Measurements from ENCODE around the gene DBF4.
"Not testable (repeated sequence)": the region's sequence is repeated elsewhere in the genome, so short reads cannot be mapped to it uniquely, and the experiment has no call there.

DBF4 gene, protein sequence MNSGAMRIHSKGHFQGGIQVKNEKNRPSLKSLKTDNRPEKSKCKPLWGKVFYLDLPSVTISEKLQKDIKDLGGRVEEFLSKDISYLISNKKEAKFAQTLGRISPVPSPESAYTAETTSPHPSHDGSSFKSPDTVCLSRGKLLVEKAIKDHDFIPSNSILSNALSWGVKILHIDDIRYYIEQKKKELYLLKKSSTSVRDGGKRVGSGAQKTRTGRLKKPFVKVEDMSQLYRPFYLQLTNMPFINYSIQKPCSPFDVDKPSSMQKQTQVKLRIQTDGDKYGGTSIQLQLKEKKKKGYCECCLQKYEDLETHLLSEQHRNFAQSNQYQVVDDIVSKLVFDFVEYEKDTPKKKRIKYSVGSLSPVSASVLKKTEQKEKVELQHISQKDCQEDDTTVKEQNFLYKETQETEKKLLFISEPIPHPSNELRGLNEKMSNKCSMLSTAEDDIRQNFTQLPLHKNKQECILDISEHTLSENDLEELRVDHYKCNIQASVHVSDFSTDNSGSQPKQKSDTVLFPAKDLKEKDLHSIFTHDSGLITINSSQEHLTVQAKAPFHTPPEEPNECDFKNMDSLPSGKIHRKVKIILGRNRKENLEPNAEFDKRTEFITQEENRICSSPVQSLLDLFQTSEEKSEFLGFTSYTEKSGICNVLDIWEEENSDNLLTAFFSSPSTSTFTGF

DNA sequence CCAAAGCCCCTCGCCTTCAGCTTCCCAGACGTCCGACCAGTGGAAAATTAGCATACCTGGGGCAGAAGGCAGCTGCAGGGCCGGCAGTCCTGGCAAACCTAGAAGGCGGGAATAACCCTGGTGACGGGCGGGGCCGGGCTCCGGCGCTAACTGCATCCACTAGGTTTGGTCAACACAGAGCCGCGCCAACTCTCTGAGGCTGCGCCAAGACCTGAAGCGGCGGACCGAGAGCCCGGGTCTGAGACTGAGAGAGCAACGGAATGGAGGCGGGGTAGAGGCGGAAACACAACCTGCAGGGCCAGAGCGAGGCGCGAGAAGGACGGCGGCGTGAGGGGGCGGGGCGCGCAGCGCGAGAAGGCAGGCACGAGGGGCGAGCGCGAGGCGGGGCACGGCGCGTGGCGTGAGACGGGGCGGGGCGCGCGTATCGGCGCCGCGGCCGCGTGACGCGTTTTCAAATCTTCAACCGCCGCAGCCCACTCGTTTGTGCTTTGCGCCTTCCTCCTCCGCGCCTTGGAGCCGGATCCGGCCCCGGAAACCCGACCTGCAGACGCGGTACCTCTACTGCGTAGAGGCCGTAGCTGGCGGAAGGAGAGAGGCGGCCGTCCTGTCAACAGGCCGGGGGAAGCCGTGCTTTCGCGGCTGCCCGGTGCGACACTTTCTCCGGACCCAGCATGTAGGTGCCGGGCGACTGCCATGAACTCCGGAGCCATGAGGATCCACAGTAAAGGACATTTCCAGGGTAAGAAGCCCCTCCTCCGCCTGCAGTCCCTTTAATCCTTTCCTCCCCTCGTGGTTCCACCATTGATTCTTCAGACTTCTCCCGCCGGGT is at the start of gene DBF4, which contains the start of gene SLC25A40:
DBF4 (plus strand) TSS at position 454 of the 829 bp plus-strand sequence; CDS start at position 694, 240 bp downstream.
SLC25A40 (minus strand) TSS at position 321 of the 829 bp plus-strand sequence. CDS start 17,633 bp downstream, outside the sequence.
- peak; percentile 85 for DNase-seq (ENCODE audit: low read depth, low spot score)

DNA sequence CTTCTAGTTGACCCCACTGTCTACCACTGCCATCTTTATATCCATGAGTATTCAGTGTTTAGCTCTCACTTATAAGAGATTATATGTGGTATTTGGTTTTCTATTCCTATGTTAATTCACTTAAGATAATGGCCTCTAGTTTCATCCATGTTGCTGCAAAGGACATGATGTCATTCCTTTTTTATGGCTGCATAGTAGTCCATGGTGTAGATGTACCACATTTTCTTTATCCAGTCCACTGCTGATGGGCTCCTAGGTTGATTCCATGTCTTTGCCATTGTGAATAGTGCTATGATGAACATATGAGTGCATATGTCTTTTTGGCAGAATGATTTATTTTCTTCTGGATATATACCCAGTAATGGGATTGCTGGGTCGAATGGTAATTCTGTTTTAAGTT is 47.9 kb upstream of the DBF4 start:
- DNase-seq (ENCODE audit: low read depth, low spot score) = not testable (repeated sequence)

DNA sequence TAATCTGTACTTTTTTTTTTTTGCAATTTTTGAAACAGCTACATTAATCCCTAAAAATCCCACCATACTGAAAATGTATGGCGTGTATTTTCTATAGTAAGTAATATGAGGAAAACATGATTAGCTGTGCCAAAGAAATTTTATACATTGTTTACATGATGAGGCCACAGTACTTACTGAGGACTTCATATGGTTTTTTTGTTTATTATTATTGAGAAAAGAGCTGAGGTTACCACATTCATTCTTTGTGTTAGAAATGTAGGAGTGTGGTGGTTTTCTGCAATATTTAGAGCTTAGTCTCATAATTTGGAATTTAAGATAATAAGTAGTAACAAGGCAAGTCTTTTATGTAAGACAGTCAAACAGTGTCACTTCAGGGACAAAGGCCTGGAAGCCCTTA is 45.2 kb upstream of the DBF4 start:
- DNase-seq (ENCODE audit: low read depth, low spot score) = no peak

DNA sequence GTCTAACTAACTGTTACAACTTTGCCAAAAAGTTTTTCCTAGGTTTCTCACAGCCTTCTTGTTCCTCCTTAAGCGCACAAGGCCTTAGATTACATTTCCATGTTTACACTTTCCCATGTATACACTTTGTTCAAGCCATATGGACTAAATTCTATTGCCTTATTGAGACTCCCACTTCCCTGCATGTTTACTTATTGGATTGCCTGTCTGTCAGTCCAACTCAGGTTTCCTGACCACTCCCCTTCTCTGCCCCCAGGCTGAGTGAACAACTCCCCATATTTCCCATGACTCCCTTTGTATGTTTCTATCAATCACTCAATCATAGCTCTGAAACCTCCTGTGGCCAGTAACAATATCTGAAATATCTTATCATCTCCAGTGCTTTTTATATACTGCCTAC is 43.2 kb upstream of the DBF4 start:
- DNase-seq (ENCODE audit: low read depth, low spot score) = no peak

DNA sequence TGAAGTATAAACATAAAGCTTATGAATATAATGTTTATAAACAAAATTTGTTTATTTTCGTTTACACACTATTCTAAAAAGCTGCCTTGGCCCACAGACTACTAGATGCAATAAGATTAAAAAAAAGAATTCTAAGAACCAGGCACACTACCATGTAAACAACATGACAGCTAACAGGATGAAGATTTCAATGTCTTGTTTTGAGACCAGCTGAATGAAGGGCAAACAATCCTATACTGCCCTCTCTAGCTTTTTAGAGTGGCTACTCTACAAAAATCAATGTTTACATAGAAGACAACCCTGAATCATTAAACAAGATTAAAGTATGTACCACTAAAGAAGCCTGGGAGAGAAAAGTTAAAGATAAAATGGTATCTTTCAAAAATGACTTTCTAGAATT is 38.7 kb upstream of the DBF4 start:
- no peak for DNase-seq (ENCODE audit: low read depth, low spot score)

DNA sequence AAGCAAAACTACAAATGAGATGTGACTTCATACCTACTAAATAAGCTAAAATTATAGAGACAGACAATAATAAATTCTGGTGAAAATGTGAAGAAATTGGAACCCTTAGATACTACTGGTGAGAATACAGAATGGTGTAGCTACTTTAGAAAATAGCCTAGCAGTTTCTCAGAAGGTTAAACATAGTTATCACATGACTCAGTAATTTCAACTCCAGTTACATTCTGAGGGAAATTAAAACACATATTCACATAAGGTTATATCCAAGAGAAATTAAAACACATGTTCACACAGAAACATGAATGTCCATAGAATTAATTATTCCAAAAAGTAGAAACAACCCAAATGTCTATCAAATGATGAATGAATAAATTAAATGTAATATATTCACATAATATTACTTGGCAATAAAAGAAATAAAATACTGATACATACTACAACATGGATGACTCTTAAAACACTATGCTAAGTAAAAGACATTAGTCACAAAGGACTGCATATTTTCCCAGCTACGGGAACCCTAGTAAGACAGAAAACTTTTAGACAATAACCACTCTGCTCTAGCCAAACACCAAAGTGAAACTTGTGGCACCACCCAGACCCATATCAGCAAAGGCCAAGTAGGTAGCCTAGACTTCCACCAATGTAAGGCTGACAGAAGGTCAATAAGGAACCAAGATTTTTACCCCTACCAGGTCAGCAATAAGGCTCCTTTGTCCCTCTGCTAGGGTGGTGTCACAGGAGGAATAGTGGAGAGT is 25.3 kb upstream of the DBF4 start:
- DNase-seq (ENCODE audit: low read depth, low spot score) = no peak

DNA sequence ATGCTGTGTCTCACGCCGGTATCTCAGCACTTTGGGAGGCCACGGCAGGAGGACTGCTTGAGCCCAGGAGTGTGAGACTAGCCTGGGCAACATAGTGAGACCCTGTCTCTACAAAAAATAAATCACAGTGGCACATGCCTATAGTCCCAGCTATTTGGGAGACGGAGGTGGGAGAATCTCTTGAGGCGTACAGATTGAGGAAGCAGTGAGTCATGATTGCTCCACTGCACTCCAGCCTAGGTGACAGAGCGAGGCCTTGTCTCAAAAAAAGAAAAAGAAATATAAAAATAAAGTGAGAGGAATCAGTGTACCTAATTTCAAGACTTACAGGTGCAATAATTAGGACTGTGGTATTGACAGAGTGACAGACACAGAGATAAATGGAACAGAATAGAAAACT is 24.0 kb upstream of the DBF4 start:
- no peak for DNase-seq (ENCODE audit: low read depth, low spot score)

DNA sequence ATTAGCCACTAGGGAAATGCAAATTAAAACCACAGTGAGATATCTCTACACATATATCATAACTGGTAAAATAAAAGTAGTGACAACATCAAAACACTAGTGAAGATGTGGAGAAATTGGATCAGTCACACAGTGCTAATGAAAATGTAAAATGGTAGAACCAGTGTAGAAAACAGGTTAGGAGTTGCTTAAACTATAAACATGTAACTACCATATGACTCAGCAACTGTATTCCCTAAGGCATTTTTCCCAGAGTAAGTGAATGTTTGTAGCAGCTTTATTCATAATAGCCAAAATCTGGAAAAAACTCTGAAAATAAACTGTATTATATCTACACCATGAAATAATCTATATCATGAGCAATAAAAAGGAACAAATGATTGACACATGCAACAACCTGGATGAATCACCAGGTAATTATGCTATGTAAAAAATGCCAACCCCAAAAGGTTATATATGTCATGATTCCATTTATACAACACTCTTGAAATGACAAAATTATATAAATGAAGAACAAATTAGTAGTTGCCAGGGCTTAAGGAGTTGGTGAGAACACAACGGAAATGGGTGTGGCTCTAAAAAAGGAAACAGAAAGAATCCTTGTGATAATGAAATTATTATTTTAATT is 22.9 kb upstream of the DBF4 start:
- DNase-seq (ENCODE audit: low read depth, low spot score) = no peak

DNA sequence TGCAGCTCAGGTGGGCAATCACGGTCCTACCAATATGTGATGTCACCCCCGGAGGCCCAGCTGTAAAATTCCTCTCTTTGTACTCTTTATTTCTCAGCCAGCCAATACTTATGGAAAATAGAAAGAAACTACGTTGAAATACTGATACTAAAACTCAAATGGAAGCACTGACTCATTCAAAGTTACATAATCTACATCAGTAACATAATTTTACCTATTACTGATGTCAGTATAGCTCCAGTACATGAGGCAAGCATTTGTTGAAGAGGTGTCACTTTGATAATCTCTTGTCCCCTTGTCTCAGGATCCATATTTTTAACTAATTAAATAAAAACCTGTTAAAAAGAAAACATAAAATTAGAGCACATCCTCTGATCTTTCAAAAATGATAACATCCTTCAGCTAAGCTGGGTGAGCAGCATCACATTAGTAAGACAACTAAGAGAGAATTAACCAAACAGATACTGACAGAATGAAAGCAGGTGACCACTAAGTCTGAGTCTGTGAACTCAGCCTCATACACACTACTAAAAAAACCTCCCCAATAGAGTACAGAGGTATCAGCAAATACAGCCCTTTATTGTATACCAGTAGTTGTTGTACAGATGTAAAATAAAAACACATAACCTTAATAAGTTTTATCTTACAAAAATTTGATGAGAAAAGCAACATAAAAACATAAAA is 17.7 kb upstream of the DBF4 start:
- DNase-seq (ENCODE audit: low read depth, low spot score) = no peak

DNA sequence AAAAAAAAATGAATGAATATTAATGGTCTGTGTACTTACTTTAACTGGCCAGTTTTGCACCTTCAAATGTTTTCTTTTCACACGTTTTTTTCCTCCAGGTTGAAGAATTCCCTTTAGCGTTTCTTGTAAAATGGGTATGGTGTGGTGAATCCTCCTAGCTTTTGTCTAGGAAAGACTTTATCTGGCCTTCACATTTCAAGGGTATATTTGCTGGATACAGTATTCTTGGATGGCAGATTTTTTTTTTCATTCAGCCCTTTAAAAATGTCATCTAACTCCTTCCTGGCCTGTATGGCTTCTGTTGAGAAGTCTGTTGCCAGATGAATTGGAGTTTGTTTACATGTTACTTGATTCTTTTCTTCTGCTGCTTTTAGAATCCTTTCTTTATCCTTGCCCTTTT is 10.2 kb upstream of the DBF4 start:
- DNase-seq (ENCODE audit: low read depth, low spot score) = no peak

DNA sequence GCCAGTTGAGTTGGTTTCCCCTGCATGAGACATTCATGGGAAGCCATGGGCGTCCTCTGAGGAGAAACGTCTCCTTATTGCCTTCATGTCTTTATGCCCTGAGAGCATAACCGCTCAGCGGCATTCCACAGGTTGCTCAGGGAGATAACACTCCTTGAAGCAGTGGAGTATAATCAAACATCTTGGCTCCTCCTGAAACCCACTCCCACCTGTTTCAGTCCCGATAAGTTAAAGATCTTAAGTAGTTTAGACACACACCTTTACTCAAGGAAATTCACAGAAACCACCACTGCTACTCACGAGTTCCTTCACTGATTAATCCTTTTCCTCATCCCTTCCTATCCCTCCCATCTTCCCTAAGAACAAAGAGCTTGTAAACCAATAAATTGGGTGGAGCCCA is 9.8 kb upstream of the DBF4 start:
- DNase-seq (ENCODE audit: low read depth, low spot score) = not testable (repeated sequence)

DNA sequence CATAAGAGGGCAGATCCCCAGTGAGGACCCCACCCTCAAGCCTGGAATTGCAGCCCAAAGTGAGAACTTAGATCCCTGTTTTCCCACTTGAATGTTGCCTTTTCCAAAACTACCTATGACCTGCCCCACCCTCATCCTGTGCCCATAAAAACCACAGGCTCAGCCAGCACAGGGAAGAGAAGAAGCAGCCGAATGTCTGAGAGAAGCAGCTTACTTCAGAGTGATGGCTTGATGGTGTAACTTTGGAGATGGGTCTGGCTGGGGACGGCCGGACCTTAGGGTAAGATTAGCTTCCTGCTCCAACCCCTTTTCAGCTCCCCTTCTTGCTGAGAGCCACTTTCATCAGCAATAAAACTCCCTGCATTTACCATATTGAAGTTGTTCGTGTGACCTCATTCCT is 5.8 kb upstream of the DBF4 start:
- DNase-seq (ENCODE audit: low read depth, low spot score) = no peak

DNA sequence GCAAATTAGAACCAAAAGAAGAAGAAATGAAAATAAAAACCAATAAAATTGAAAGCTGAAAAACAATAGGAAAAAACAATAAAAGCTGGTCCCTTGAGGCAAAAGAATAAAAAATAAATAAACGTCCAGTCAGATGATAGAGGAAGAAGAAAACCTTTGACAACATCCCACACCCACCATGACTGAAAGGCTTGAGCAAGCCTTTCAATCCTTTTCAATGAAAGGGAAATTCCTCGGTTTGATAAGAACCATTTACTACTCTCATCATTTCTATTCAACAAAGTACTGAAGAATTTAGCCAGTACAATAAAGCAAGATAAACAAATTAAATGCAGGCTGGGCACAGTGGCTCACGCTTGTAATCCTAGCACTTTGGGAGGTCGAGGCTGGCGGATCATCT is 3.9 kb upstream of the DBF4 start:
- no peak for DNase-seq (ENCODE audit: low read depth, low spot score)

DNA sequence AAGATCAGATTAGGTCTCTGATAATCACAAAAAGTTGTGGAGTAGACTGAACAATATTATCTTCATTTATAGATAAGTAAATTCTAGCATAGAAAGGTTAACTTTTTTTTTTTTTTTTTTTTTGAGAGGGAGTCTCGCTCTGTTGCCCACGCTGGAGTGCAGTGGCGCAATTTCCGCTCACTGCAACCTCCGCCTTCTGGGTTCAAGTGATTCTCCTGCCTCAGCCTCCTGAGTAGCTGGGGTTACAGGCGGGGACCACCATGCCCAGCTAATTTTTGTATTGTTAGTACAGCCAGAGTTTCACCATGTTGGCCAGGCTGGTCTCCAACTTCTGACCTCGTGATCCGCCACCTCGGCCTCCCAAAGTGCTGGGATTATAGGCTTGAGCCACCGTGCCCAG is 3.0 kb upstream of the DBF4 start:
- not testable (repeated sequence) for DNase-seq (ENCODE audit: low read depth, low spot score)

DNA sequence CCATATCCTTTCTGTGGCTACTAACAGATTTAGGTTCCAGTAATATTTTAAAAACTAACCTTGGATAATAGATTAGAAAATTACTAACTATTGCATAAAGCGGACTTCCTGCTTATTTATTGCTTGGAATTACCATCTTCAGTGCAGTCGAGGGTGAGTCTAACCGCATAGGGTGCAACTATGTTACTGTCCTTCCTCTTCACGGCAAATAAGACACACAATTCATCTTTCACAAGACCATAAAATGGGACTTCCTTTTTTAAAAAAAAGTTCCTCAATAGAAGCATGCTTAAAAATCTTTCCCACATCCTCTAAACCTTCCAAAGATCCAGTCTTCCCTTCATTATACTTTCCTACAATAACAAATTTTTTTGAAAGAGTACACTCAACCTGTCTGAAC is 2.2 kb upstream of the DBF4 start:
- DNase-seq (ENCODE audit: low read depth, low spot score) = no peak

DNA sequence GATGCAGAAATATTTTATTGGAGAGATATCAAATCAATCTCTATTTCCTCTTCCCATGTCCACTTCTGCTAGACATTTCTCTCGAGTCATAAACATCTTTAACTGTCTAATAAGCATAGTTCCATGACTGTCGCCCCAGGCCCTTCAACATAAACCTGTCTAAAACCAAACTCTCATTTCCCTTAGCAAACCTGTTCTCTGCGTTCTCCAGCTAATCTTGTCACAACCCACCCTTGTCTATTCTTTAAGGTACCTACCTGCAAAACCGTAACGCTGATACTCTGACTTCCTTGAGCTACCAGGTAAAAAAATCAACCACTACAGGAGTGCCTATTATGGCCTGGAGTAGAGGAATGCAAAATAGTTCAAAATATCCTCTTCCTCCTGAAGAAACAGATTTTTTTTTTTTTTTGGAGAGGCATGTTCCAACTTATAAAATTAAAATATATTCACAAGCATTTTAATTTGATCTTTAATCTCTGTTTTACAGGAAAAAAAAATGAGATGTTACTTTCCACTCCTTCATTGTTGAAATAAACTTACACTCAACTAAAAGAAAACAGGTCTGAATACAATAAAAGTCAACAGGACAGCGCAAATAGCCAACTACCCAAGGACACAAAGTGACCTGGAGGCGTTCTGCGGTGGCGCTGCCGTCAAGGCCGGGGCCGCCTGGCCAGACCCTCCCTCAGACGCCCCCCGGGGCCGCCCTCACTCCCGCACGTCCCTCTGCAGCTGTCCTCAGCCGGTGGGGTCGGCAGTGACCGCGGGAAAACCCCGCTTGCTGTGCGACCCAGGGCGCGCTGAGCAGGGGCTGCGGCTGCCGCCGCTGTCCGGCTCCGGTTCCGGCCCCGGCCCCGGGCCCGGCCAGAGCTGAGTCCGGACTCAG is 898 bp upstream of the DBF4 start:
- DNase-seq (ENCODE audit: low read depth, low spot score) = no peak

DNA sequence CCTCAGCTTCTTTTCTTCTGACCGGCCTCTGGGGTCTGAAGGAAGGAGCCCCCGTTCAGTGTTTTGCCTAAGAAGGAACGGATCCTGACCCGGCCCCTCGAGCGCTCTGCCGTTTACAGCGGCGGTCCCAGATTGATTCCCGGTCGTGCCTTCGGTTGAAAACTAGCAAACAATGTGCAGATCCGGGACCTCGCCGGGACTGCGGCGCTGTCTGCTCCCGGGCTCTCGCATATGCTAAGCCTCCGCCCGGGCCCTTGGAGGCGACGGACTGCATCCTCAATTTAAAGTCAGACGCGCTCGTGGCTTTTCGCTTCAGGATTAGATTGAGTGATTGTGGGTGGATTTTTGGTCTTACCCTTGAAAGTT is 559 bp downstream of the DBF4 start:
- no peak for DNase-seq (ENCODE audit: low read depth, low spot score)

DNA sequence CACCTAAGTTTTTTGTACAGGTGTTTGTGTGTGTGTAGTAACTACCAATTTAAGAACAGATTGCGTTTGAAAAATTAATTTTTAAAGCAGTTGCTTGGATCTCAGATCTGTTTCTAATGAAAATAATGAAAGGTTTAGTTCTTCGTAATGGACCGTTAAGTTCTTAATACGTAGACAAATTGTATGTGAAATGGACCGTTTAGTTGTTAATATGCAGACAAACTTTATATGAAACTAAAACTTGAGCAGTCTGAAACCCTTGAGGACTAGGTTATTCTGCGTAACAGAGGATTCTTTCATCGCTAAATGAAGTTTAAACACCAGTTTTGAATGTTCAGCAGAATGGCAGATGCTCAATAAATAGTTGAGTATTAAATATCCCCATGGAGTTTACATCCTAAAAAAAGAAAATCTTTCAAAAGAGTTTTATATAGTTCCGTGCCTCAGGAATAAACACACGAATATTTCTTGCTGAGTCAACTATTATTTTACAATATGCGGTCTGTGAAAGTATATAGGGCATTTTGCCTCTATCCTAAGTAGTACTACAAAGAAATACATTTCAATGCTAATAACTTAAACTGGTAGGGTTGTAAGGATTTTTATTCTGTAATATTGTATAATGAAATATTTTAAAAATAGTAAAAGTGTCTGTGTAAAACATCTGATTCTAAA is 1.2 kb downstream of the DBF4 start:
- no peak for DNase-seq (ENCODE audit: low read depth, low spot score)

DNA sequence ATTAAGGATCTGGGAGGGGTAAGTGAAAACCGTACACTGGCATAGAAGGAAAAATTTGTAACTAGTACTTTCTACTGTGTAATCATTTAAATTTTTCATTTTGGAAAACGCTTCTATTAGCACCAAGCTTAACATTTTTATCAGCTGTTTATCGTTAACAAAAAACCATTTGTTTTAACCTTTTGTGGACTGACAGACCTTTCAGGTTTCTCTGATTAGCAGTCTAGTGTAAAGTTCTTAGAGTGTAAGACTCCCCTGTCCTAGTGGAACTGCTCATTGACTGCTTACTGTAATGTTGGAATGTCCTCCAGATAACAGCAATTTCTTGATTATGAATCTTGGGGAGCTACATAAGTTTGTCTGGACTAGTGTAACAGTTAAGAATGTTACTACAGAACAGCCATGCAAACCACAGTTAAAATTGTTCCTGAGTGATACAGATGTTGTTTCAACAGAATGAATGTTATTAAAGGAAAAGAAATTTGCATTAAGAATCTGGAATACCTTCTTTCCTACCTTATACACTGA is 2.0 kb downstream of the DBF4 start:
- DNase-seq (ENCODE audit: low read depth, low spot score) = no peak

Data from brain pericyte (primary cell).